Measurements from ENCODE around the gene BACH2.

GRCh38 chr6:89944826-89945407 lies 351.7 kb downstream of the BACH2 start:
- TF ChIP-seq TAF1 (IDR thresholded peaks at IDR 0.05; ENCODE audit: borderline replicate concordance, insufficient read depth, low read length) (no peak), POLR2AphosphoS5 (IDR thresholded peaks at IDR 0.05; ENCODE audit: low read depth, low read length) (no peak), REST (IDR thresholded peaks at IDR 0.05; ENCODE audit: insufficient read depth in 1 of 2, low read depth in 2 of 2, low read length in 2 of 2) (no peak), SIN3A (IDR thresholded peaks at IDR 0.05; ENCODE audit: borderline replicate concordance, insufficient read depth, low read length) (no peak), FOXP2 (optimal IDR thresholded peaks at IDR 0.05; ENCODE audit: borderline replicate concordance, extremely low read depth, extremely low read length, insufficient read depth) (no peak)

Measured in PFSK-1 (cell line).